ENCODE measurements around the gene VAPA.
"Not testable (repeated sequence)": the region's sequence is repeated elsewhere in the genome, so short reads cannot be mapped to it uniquely, and the experiment has no call there.

VAPA gene

GRCh38 chr18:9887992-9888391 is 25.8 kb upstream of the VAPA start:
- DNase-seq, result no peak

GRCh38 chr18:9890196-9890595 is 23.6 kb upstream of the VAPA start:
- DNase-seq, result no peak

- no peak for DNase-seq
Observed at GRCh38 chr18:9890957-9891356, 22.9 kb upstream of the VAPA start.

GRCh38 chr18:9891515-9891914 is 22.3 kb upstream of the VAPA start:
- DNase-seq, result not testable (repeated sequence)

GRCh38 chr18:9894454-9895068 is 19.3 kb upstream of the VAPA start:
- no peak for DNase-seq

- DNase-seq, result no peak
Observed at GRCh38 chr18:9897129-9897528, 16.7 kb upstream of the VAPA start.

- DNase-seq, result not testable (repeated sequence)
Observed at GRCh38 chr18:9897787-9898291, 16.0 kb upstream of the VAPA start.

- DNase-seq, result no peak
Observed at GRCh38 chr18:9898792-9899549, 14.8 kb upstream of the VAPA start.

- not testable (repeated sequence) for DNase-seq
Observed at GRCh38 chr18:9899550-9899930, 14.3 kb upstream of the VAPA start.

- DNase-seq, result no peak
Observed at GRCh38 chr18:9900699-9901098, 13.1 kb upstream of the VAPA start.

GRCh38 chr18:9901377-9901776 is 12.4 kb upstream of the VAPA start:
- no peak for DNase-seq

- DNase-seq, result not testable (repeated sequence)
Observed at GRCh38 chr18:9902264-9902663, 11.6 kb upstream of the VAPA start.

GRCh38 chr18:9902832-9903231 is 11.0 kb upstream of the VAPA start:
- no peak for DNase-seq

- DNase-seq, result no peak
Observed at GRCh38 chr18:9905401-9905922, 8.4 kb upstream of the VAPA start.

- no peak for DNase-seq
Observed at GRCh38 chr18:9906481-9906880, 7.3 kb upstream of the VAPA start.

GRCh38 chr18:9907867-9908266 is 5.9 kb upstream of the VAPA start:
- no peak for DNase-seq

GRCh38 chr18:9910071-9910470 is 3.7 kb upstream of the VAPA start:
- DNase-seq, result no peak

- no peak for DNase-seq
Observed at GRCh38 chr18:9910661-9911060, 3.2 kb upstream of the VAPA start.

GRCh38 chr18:9911226-9911625 is 2.6 kb upstream of the VAPA start:
- DNase-seq, result no peak

- not testable (repeated sequence) for DNase-seq
Observed at GRCh38 chr18:9912285-9912684, 1.5 kb upstream of the VAPA start.

GRCh38 chr18:9913151-9913525 is 678 bp upstream of the VAPA start:
- no peak for DNase-seq

GRCh38 chr18:9914334-9914583 is 443 bp downstream of the VAPA start:
- DNase-seq, result no peak

- DNase-seq, result no peak
Observed at GRCh38 chr18:9914584-9915290, 921 bp downstream of the VAPA start.
